K562 (cell line): ENCODE data around the gene GIT2. TPM values are rescaled to one million over a fixed set of nuclear protein-coding genes. Genes with fewer than 3 reads are reported as not detected.

Source experiments
- ATAC-seq: fragments of 200-7000 bp; cut with Tn5 transposase; 3 replicates; pipeline ENCODE4 v1.9.1; 2020; ENCODE audit warnings: moderate library complexity
- BruUV-seq: library from RNA; stranded (reverse); fragments of 400-500 nt; replicated peaks from 2 replicates; lab custom pipeline; 2021; lab: Mats Ljungman, UMichigan
- CTCF ChIA-PET: fragments of 300-600 bp; formaldehyde crosslinking; extraction: SDS; loops from one replicate; lab custom pipeline; 2021; ENCODE audit warnings: low intra/inter-chr PET ratio; lab: Yijun Ruan, JAX
- POLR2A ChIA-PET: fragments of 300-600, 350-650 bp; sonication (Branson Sonifier 250); formaldehyde crosslinking; extraction: SDS; loops from one replicate; lab custom pipeline; 2021; ENCODE audit warnings: antibody characterized with exemption, inconsistent platforms; lab: Yijun Ruan, JAX
- DNase-seq, 4 experiments: peaks; one replicate each; pipeline versions ENCODE4 v3.0.0 to v3.0.0-alpha.2; 2011 to 2018; ENCODE audit warnings: low spot score in 3 of 4, mixed read lengths in 3 of 4; ENCODE audit errors: extremely low read depth in 1 of 4
- FAIRE-seq: peaks from 2 replicates; lab custom pipeline; 2011; peaks lifted over from hg19 to GRCh38; lab: Jason Lieb, UNC
- H2AFZ ChIP-seq: 2 replicates; pipeline ENCODE4 v1.6.0; 2011; ENCODE audit warnings: low read depth, low read length, control low read depth, inconsistent platforms
- H3K27ac ChIP-seq: fragments of 200-600 bp; 3 replicates; pipeline ENCODE4 v1.8.0; 2011; ENCODE audit warnings: low read depth, mild to moderate bottlenecking, control low read depth, inconsistent platforms, low read length, moderate library complexity, mixed read lengths; ENCODE audit errors: extremely low read depth
- H3K27me3 ChIP-seq, 2 experiments: fragments of 300-600 bp in 1 of 2; 2 replicates in 1 of 2; 3 replicates in 1 of 2; pipeline versions ENCODE4 v1.6.0 to v1.8.0; 2011; ENCODE audit warnings: inconsistent platforms in 2 of 2, low read length in 2 of 2, mild to moderate bottlenecking in 1 of 2, mixed read lengths in 1 of 2, moderate library complexity in 1 of 2; ENCODE audit not compliant: control insufficient read depth in 2 of 2, insufficient read depth in 2 of 2
- H3K36me3 ChIP-seq: fragments of 300-600 bp; 3 replicates; pipeline ENCODE4 v1.8.0; 2011; ENCODE audit warnings: mild to moderate bottlenecking, low read length, inconsistent platforms; ENCODE audit not compliant: control insufficient read depth, insufficient read depth
- H3K4me1 ChIP-seq, 2 experiments: fragments of 200-600 bp in 1 of 2; replicated peaks in 1 of 2; 2 replicates in 1 of 2; 3 replicates in 1 of 2; pipeline versions ENCODE4 v1.5.1 to v1.8.0; 2011; ENCODE audit warnings: inconsistent platforms in 2 of 2, low read length in 2 of 2, mild to moderate bottlenecking in 1 of 2, mixed read lengths in 1 of 2, moderate library complexity in 1 of 2; ENCODE audit not compliant: control insufficient read depth in 2 of 2, insufficient read depth in 2 of 2
- H3K4me2 ChIP-seq: 2 replicates; pipeline ENCODE4 v1.6.1; 2011; ENCODE audit warnings: low read length, control low read depth, inconsistent platforms, mixed read lengths; ENCODE audit not compliant: insufficient read depth
- H3K4me3 ChIP-seq: fragments of 200-600 bp; sonication (generic), shearing (Covaris generic); 2 replicates; pipeline ENCODE4 v1.5.1; 2016; ENCODE audit warnings: control low read depth, inconsistent platforms
- H3K79me2 ChIP-seq: fragments of 200-600 bp; 3 replicates; pipeline ENCODE4 v1.8.0; 2011; ENCODE audit warnings: low read length, inconsistent platforms; ENCODE audit not compliant: control insufficient read depth, insufficient read depth
- H3K9ac ChIP-seq, 2 experiments: 2 replicates each; pipeline versions ENCODE4 v1.6.0 to v1.6.1; 2011; ENCODE audit warnings: low read depth in 2 of 2, low read length in 2 of 2, control low read depth in 1 of 2, inconsistent platforms in 1 of 2, mild to moderate bottlenecking in 1 of 2, mixed read lengths in 1 of 2; ENCODE audit not compliant: insufficient read depth in 1 of 2
- H3K9me1 ChIP-seq: one replicate; pipeline ENCODE4 v1.6.0; 2011; ENCODE audit warnings: inconsistent platforms, mild to moderate bottlenecking, low read length, moderate library complexity; ENCODE audit not compliant: control insufficient read depth, insufficient read depth
- H3K9me3 ChIP-seq: replicated peaks from 2 replicates; pipeline ENCODE4 v1.5.1; 2011; ENCODE audit warnings: low read depth, low read length, inconsistent platforms; ENCODE audit not compliant: control insufficient read depth, insufficient read depth
- H4K20me1 ChIP-seq: replicated peaks from 2 replicates; pipeline ENCODE4 v1.6.1; 2011; ENCODE audit warnings: low read length, inconsistent platforms, mixed read lengths; ENCODE audit not compliant: control insufficient read depth, insufficient read depth
- BCOR ChIP-seq: fragments of 450-650 bp; IDR thresholded peaks from 2 replicates; pipeline ENCODE4 v1.6.1; 2016
- CHD1 ChIP-seq: fragments of 200-600 bp; sonication (generic); IDR thresholded peaks from one replicate; pipeline ENCODE4 v1.6.1; 2012; ENCODE audit warnings: mild to moderate bottlenecking, moderate library complexity, low read length, inconsistent platforms
- DIDO1 ChIP-seq: fragments of 450-650 bp; IDR thresholded peaks from 2 replicates; pipeline ENCODE4 v1.6.1; 2016; ENCODE audit warnings: low read depth, missing biosample characterization, missing genetic modification characterization
- POLR2G ChIP-seq: fragments of 200-400 bp; formaldehyde crosslinking; IDR thresholded peaks from 2 replicates; pipeline ENCODE4 v1.6.1; 2017; ENCODE audit warnings: low read depth, mild to moderate bottlenecking, antibody characterized with exemption, low read length, moderate library complexity
- RFX7 ChIP-seq: fragments of 250-450 bp; sonication (Bioruptor Pico); IDR thresholded peaks from 2 replicates; pipeline ENCODE4 v1.5.1; 2021; ENCODE audit warnings: mild to moderate bottlenecking
- WGBS: fragments of 100-300 bp; shearing (Covaris generic); methylation state at CpG from one replicate; pipeline ENCODE4 v1.1.6; 2016; ENCODE audit warnings: low coverage, mixed read lengths; ENCODE audit not compliant: insufficient coverage; ENCODE audit errors: missing lambda C conversion rate; 5-methylcytosine and 5-hydroxymethylcytosine counted together
- in situ Hi-C: fragments of 300-500 bp; cut with MboI; formaldehyde crosslinking; loops from 4 replicates; pipeline ENCODE4 v1.15.0; 2018; ENCODE audit warnings: inconsistent platforms, mixed read lengths
- intact Hi-C: fragments of 100-400 bp; cut with micrococcal nuclease; formaldehyde crosslinking; loops from 2 replicates; pipeline ENCODE4 v1.14.2; 2022
- polyA plus RNA-seq, 8 experiments: library from polyadenylated mRNA; depleted of rRNA in 4 of 8; stranded (reverse) in 5 of 8; unstranded in 3 of 8; fragments of >200 nt; fragmentation: Nextera tagmentation in 2 of 8; fragmentation: Illumina TruSeq in 1 of 8; extraction: Ambion mirVana in 2 of 8; extraction: Trizol in 1 of 8; gene quantifications; 2 replicates each; pipeline versions ENCODE4 v1.2.1 to v1.2.3, GENCODE V29; 2011 to 2014; ENCODE audit warnings: inconsistent platforms in 1 of 8, missing spikeins in 1 of 8
- total RNA-seq, 7 experiments: library from RNA; depleted of rRNA in 6 of 7; stranded (reverse); fragments of >200 nt in 6 of 7; fragmentation: Illumina TruSeq in 2 of 7; extraction: Trizol in 2 of 7; gene quantifications; 2 replicates each; pipeline versions ENCODE4 v1.2.1 to v1.2.3, GENCODE V29; 2011 to 2021; ENCODE audit warnings: low replicate concordance in 1 of 7
- TF ChIP-seq, protein P1 (sequence below): fragments of 200-800 bp; sonication (Bioruptor generic); IDR thresholded peaks from 2 replicates; pipeline ENCODE4 v1.6.1; 2017; ENCODE audit warnings: missing genetic modification characterization, missing compliant biosample characterization

Gene GIT2
- total and polyA plus RNA-seq, 9 of the 15 experiments (the other 6 are each of a cell fraction or from before 2014, with no cell fraction given) = 4.0 to 30.4 (median 23.5) TPM

DNA sequence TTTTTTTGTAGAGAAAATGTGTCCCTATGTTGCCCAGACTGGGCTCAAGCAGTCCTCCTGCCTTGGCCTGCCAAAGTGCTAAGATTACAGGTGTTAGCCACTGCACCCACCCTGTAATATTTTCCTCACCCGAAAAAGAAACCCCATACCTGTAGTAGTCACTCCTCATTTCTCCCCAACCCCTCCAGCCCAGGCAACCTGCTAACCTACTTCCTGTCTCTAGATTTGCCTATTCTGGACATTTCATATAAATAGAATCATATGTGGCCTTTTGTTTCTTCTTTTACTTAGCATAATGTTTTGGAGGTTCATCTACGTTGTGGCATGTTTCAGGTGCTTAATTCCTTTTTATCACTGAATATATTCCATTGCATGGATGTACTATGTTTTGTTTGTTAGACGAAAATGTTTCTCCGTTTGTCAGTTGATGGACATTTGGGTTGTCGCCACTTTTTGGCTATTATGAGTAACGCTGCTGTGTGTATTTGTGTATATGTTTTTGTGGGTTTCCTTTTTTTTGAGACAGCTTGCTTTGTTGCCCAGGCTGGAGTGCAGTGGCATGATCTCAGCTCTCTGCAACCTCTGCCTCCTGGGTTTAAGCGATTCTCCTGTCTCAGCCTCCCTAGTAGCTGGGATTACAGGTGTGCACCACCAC lies 9.3 kb upstream of the GIT2 start:
- WGBS = 93% methylated on average over 7 of the region's 7 CpGs
- FAIRE-seq (no peak), ATAC-seq (no peak)
- H3K27ac ChIP-seq = no peak overlapping the region
- CTCF ChIA-PET = no interaction called here
- no peak overlapping the region for H3K4me3 ChIP-seq
- no peaks in the 10 kb centered on the region for H3K9me1 ChIP-seq
- in situ Hi-C loops = no loop called here
- H3K9me3 ChIP-seq = no peaks in the 10 kb centered on the region
- H3K9ac ChIP-seq = no peak overlapping the region
- POLR2A ChIA-PET = no interaction called here
- no TSS peak for BruUV-seq
- TF ChIP-seq BCOR (no peak), POLR2G (no peak), RFX7 (no peak), DIDO1 (tag) (no peak), CHD1 (no peak)
- TF ChIP-seq, protein P1, sequence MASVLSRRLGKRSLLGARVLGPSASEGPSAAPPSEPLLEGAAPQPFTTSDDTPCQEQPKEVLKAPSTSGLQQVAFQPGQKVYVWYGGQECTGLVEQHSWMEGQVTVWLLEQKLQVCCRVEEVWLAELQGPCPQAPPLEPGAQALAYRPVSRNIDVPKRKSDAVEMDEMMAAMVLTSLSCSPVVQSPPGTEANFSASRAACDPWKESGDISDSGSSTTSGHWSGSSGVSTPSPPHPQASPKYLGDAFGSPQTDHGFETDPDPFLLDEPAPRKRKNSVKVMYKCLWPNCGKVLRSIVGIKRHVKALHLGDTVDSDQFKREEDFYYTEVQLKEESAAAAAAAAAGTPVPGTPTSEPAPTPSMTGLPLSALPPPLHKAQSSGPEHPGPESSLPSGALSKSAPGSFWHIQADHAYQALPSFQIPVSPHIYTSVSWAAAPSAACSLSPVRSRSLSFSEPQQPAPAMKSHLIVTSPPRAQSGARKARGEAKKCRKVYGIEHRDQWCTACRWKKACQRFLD (CRISPR knock-in tag) = no peak
- TF ChIP-seq, all 486 proteins: peak for 0
- Histone ChIP-seq H4K20me1 (no peaks in the 10 kb centered on the region), H3K36me3 (peaks cover 8% of the 10 kb centered on the region), H3K79me2 (peaks cover 26% of the 10 kb centered on the region), H3K4me1 (peaks cover under 1 to 2% of the 10 kb centered on the region in 2 experiments; a peak in 1 of 5 replicates), H2AFZ (no peak overlapping the region), H3K4me2 (no peak overlapping the region), H3K27me3 (no peaks in the 10 kb centered on the region)
- intact Hi-C loops = no loop called here
- no peak for DNase-seq
